ENCODE results near the gene RALGPS1. TPM values are rescaled to one million over a fixed set of nuclear protein-coding genes. Genes with fewer than 3 reads are reported as not detected.

Gene RALGPS1
- total and polyA plus RNA-seq, 2 of the 8 experiments (the other 6 are each of a cell fraction or from before 2014, with no cell fraction given) = 20.0 to 23.5 TPM

DNA sequence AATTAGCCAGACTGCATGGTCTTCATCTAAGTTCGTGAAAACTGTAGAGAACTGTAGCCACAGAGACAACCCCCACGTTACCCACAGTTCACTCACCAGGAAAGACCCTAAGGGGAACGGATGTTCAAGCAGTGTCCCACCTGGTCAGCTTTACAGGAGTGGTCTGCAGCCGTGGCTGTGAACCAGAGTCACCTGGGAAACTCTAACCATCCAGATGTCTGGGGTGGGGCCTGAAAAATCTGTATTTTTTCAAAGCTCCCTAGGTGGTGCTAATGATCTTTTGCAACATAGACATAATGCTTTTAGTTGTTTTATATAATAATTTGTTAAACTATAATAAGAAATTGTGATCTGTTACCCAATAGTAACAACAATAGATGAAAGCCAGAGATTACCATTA is 255.5 kb downstream of the RALGPS1 start (continued):
- TF ChIP-seq, protein P1, sequence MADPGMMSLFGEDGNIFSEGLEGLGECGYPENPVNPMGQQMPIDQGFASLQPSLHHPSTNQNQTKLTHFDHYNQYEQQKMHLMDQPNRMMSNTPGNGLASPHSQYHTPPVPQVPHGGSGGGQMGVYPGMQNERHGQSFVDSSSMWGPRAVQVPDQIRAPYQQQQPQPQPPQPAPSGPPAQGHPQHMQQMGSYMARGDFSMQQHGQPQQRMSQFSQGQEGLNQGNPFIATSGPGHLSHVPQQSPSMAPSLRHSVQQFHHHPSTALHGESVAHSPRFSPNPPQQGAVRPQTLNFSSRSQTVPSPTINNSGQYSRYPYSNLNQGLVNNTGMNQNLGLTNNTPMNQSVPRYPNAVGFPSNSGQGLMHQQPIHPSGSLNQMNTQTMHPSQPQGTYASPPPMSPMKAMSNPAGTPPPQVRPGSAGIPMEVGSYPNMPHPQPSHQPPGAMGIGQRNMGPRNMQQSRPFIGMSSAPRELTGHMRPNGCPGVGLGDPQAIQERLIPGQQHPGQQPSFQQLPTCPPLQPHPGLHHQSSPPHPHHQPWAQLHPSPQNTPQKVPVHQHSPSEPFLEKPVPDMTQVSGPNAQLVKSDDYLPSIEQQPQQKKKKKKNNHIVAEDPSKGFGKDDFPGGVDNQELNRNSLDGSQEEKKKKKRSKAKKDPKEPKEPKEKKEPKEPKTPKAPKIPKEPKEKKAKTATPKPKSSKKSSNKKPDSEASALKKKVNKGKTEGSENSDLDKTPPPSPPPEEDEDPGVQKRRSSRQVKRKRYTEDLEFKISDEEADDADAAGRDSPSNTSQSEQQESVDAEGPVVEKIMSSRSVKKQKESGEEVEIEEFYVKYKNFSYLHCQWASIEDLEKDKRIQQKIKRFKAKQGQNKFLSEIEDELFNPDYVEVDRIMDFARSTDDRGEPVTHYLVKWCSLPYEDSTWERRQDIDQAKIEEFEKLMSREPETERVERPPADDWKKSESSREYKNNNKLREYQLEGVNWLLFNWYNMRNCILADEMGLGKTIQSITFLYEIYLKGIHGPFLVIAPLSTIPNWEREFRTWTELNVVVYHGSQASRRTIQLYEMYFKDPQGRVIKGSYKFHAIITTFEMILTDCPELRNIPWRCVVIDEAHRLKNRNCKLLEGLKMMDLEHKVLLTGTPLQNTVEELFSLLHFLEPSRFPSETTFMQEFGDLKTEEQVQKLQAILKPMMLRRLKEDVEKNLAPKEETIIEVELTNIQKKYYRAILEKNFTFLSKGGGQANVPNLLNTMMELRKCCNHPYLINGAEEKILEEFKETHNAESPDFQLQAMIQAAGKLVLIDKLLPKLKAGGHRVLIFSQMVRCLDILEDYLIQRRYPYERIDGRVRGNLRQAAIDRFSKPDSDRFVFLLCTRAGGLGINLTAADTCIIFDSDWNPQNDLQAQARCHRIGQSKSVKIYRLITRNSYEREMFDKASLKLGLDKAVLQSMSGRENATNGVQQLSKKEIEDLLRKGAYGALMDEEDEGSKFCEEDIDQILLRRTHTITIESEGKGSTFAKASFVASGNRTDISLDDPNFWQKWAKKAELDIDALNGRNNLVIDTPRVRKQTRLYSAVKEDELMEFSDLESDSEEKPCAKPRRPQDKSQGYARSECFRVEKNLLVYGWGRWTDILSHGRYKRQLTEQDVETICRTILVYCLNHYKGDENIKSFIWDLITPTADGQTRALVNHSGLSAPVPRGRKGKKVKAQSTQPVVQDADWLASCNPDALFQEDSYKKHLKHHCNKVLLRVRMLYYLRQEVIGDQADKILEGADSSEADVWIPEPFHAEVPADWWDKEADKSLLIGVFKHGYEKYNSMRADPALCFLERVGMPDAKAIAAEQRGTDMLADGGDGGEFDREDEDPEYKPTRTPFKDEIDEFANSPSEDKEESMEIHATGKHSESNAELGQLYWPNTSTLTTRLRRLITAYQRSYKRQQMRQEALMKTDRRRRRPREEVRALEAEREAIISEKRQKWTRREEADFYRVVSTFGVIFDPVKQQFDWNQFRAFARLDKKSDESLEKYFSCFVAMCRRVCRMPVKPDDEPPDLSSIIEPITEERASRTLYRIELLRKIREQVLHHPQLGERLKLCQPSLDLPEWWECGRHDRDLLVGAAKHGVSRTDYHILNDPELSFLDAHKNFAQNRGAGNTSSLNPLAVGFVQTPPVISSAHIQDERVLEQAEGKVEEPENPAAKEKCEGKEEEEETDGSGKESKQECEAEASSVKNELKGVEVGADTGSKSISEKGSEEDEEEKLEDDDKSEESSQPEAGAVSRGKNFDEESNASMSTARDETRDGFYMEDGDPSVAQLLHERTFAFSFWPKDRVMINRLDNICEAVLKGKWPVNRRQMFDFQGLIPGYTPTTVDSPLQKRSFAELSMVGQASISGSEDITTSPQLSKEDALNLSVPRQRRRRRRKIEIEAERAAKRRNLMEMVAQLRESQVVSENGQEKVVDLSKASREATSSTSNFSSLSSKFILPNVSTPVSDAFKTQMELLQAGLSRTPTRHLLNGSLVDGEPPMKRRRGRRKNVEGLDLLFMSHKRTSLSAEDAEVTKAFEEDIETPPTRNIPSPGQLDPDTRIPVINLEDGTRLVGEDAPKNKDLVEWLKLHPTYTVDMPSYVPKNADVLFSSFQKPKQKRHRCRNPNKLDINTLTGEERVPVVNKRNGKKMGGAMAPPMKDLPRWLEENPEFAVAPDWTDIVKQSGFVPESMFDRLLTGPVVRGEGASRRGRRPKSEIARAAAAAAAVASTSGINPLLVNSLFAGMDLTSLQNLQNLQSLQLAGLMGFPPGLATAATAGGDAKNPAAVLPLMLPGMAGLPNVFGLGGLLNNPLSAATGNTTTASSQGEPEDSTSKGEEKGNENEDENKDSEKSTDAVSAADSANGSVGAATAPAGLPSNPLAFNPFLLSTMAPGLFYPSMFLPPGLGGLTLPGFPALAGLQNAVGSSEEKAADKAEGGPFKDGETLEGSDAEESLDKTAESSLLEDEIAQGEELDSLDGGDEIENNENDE (IDR thresholded peaks at IDR 0.05; ENCODE audit: insufficient replicate concordance, low read length) = no peak
- no peak for TF ChIP-seq POLR2AphosphoS5 (IDR thresholded peaks at IDR 0.05; ENCODE audit: low read depth, low read length)
- no peak for TF ChIP-seq GTF2F1 (IDR thresholded peaks at IDR 0.05; ENCODE audit: borderline replicate concordance, low read depth, low read length)
- TF ChIP-seq, protein P2, sequence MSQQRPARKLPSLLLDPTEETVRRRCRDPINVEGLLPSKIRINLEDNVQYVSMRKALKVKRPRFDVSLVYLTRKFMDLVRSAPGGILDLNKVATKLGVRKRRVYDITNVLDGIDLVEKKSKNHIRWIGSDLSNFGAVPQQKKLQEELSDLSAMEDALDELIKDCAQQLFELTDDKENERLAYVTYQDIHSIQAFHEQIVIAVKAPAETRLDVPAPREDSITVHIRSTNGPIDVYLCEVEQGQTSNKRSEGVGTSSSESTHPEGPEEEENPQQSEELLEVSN (IDR thresholded peaks at IDR 0.05) = no peak
- no peak for TF ChIP-seq SP1 (IDR thresholded peaks at IDR 0.05; ENCODE audit: low read depth, low read length)
- TF ChIP-seq CREB1 (IDR thresholded peaks at IDR 0.05) = no peak
- TF ChIP-seq GABPA (IDR thresholded peaks at IDR 0.05; ENCODE audit: borderline replicate concordance, insufficient read depth, low read length) = no peak
- no peak for TF ChIP-seq TCF12 (IDR thresholded peaks at IDR 0.05; ENCODE audit: low read depth, low read length)
- no peak for TF ChIP-seq SRF (IDR thresholded peaks at IDR 0.05; ENCODE audit: low read depth, low read length)

All from H1 (cell line).